GM12878 (cell line): Measurements from ENCODE around the gene PDE1C. TPM values are rescaled to one million over a fixed set of nuclear protein-coding genes. Genes with fewer than 3 reads are reported as not detected.

Experiments used
- BACH1 ChIP-seq: fragments of 450-650 bp; IDR thresholded peaks from 2 replicates; pipeline ENCODE4 v1.6.1; 2017; ENCODE audit warnings: mild to moderate bottlenecking, borderline replicate concordance
- CBFB ChIP-seq: IDR thresholded peaks from 2 replicates; pipeline ENCODE4 v1.6.1; 2016; ENCODE audit warnings: antibody characterized with exemption, low read depth
- CREB1 ChIP-seq: IDR thresholded peaks from 2 replicates; pipeline ENCODE4 v1.6.1; 2012; ENCODE audit warnings: low read depth, mild to moderate bottlenecking, inconsistent platforms
- DPF2 ChIP-seq: fragments of 450-650 bp; IDR thresholded peaks from 2 replicates; pipeline ENCODE4 v1.6.1; 2017; ENCODE audit warnings: mild to moderate bottlenecking
- E2F8 ChIP-seq: fragments of 450-650 bp; IDR thresholded peaks from 2 replicates; pipeline ENCODE4 v1.6.1; 2018; ENCODE audit warnings: mild to moderate bottlenecking, low read depth, moderate library complexity; ENCODE audit not compliant: partially characterized antibody
- IKZF1 ChIP-seq: fragments of 450-650 bp; conservative IDR thresholded peaks from 2 replicates; pipeline ENCODE4 v1.6.1; 2017; ENCODE audit warnings: antibody characterized with exemption, mild to moderate bottlenecking
- IKZF2 ChIP-seq, 2 experiments: fragments of 450-650 bp; IDR thresholded peaks; 2 replicates each; pipeline ENCODE4 v1.6.1; 2017; ENCODE audit warnings: mild to moderate bottlenecking in 2 of 2, moderate library complexity in 2 of 2
- JUNB ChIP-seq: IDR thresholded peaks from 2 replicates; pipeline ENCODE4 v1.6.1; 2016; ENCODE audit warnings: antibody characterized with exemption, mild to moderate bottlenecking
- NFYB ChIP-seq: IDR thresholded peaks from 2 replicates; pipeline ENCODE4 v1.6.1; 2011; ENCODE audit warnings: low read depth, mild to moderate bottlenecking, low read length, improper control_type of control experiment, moderate library complexity; ENCODE audit not compliant: insufficient read depth
- NRF1 ChIP-seq: conservative IDR thresholded peaks from 2 replicates; pipeline ENCODE4 v1.6.1; 2011; ENCODE audit warnings: mild to moderate bottlenecking, low read depth, low read length, improper control_type of control experiment
- PRDM15 ChIP-seq: fragments of 450-650 bp; formaldehyde crosslinking; IDR thresholded peaks from 2 replicates; pipeline ENCODE4 v1.4.0; 2020; ENCODE audit warnings: mild to moderate bottlenecking, moderate library complexity
- RAD21 ChIP-seq: IDR thresholded peaks from 2 replicates; pipeline ENCODE4 v1.6.1; 2011; ENCODE audit warnings: mild to moderate bottlenecking, low read depth, low read length, moderate library complexity; ENCODE audit not compliant: insufficient read depth
- SREBF1 ChIP-seq: IDR thresholded peaks from 2 replicates; pipeline ENCODE4 v1.6.1; 2012; ENCODE audit warnings: mild to moderate bottlenecking, low read length
- STAT1 ChIP-seq: fragments of 450-650 bp; conservative IDR thresholded peaks from 2 replicates; pipeline ENCODE4 v1.6.1; 2014; ENCODE audit warnings: antibody characterized with exemption, mild to moderate bottlenecking
- SUZ12 ChIP-seq: fragments of 200-600 bp; sonication (generic); IDR thresholded peaks from one replicate; pipeline ENCODE4 v1.6.1; 2018; ENCODE audit warnings: antibody characterized with exemption, mild to moderate bottlenecking; ENCODE audit not compliant: unreplicated experiment
- TBL1XR1 ChIP-seq: IDR thresholded peaks from 2 replicates; pipeline ENCODE4 v1.6.1; 2012; ENCODE audit warnings: low read depth, low read length, improper control_type of control experiment
- YBX1 ChIP-seq: fragments of 450-650 bp; IDR thresholded peaks from 2 replicates; pipeline ENCODE4 v1.6.1; 2016; ENCODE audit warnings: antibody characterized with exemption
- YY1 ChIP-seq: IDR thresholded peaks from 2 replicates; pipeline ENCODE4 v1.6.1; 2011; ENCODE audit warnings: low read depth, mild to moderate bottlenecking, low read length
- ZBED1 ChIP-seq: IDR thresholded peaks from 2 replicates; pipeline ENCODE4 v1.6.1; 2016; ENCODE audit warnings: borderline replicate concordance
- polyA plus RNA-seq, 11 experiments: library from polyadenylated mRNA; depleted of rRNA in 4 of 11; unstranded in 6 of 11; stranded (reverse) in 5 of 11; fragments of >200 nt; fragmentation: Nextera tagmentation in 4 of 11; fragmentation: Illumina TruSeq in 1 of 11; extraction: Ambion mirVana in 4 of 11; extraction: Trizol in 1 of 11; gene quantifications; 1 replicate in 1 of 11; 2 replicates in 10 of 11; pipeline versions ENCODE4 v1.2.1 to v1.2.3, GENCODE V29; 2011 to 2016; ENCODE audit warnings: inconsistent platforms in 2 of 11, missing spikeins in 2 of 11, low read depth in 1 of 11
- total RNA-seq, 4 experiments: library from RNA; depleted of rRNA in 3 of 4; stranded (reverse); fragments of >200 nt in 3 of 4; fragmentation: Illumina TruSeq in 1 of 4; extraction: Trizol in 1 of 4; gene quantifications; 2 replicates each; pipeline versions ENCODE4 v1.2.1 to v1.2.3, GENCODE V29; 2013 to 2021
- TF ChIP-seq, protein P1 (sequence below): IDR thresholded peaks from 2 replicates; pipeline ENCODE4 v1.6.1; 2011; ENCODE audit warnings: mild to moderate bottlenecking, low read depth, low read length, moderate library complexity; ENCODE audit not compliant: insufficient replicate concordance
- TF ChIP-seq, protein P2 (sequence below): IDR thresholded peaks from 2 replicates; pipeline ENCODE4 v1.6.1; 2011; ENCODE audit warnings: low read depth, mild to moderate bottlenecking, low read length, moderate library complexity, borderline replicate concordance; ENCODE audit errors: extremely low read depth

The PDE1C gene
- total and polyA plus RNA-seq, 10 of the 15 experiments (the other 5 are each of a cell fraction or from before 2014, with no cell fraction given) = 0.29 to 2.3 (median 0.70) TPM

DNA sequence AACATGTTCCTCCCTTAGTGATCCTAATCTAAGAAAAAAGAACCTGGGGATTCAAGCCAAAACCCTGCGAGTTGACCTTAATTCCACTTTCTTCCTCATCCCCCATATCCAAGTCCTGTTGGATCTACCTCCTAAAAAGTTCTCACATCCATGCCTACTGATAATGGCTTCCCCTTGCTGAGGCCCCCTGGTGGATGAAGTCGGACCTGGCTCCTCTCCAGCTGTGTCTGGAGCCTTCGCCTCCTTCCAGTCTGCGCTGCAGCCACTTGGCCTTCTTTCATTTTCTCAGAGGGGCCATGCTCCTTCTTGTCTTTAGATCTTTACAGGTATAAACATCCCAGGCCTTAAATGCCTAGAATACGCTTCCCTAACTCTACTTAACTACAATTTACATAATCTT, 8.1 kb downstream of the PDE1C start (continued):
- TF ChIP-seq IKZF1 (no peak), BACH1 (no peak), TBL1XR1 (no peak), IKZF2 (IDR thresholded peaks at IDR 0.05) (no peak), CBFB (no peak), NFYB (no peak), RAD21 (peak; percentile 47), STAT1 (no peak), ZBED1 (no peak), E2F8 (no peak), NRF1 (no peak), DPF2 (no peak), CREB1 (no peak), JUNB (no peak), PRDM15 (CRISPR knock-in tag) (no peak), YBX1 (no peak), SUZ12 (no peak), YY1 (peak; percentile 87), SREBF1 (no peak)
- TF ChIP-seq, protein P1, sequence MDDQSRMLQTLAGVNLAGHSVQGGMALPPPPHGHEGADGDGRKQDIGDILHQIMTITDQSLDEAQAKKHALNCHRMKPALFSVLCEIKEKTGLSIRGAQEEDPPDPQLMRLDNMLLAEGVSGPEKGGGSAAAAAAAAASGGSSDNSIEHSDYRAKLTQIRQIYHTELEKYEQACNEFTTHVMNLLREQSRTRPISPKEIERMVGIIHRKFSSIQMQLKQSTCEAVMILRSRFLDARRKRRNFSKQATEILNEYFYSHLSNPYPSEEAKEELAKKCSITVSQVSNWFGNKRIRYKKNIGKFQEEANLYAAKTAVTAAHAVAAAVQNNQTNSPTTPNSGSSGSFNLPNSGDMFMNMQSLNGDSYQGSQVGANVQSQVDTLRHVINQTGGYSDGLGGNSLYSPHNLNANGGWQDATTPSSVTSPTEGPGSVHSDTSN = no peak
- TF ChIP-seq, protein P2, sequence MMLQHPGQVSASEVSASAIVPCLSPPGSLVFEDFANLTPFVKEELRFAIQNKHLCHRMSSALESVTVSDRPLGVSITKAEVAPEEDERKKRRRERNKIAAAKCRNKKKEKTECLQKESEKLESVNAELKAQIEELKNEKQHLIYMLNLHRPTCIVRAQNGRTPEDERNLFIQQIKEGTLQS = no peak
